HL-60 (cell line): ENCODE measurements around the gene MSI2.

Source experiments
- DNase-seq, 2 experiments: peaks; one replicate each; pipeline ENCODE4 v3.0.0-alpha.2; 2010 to 2020; ENCODE audit warnings: low read depth in 1 of 2, low spot score in 1 of 2
- H3K27ac ChIP-seq: fragments of 250-450 bp; sonication (Bioruptor Pico); replicated peaks from 2 replicates; pipeline ENCODE4 v1.5.1; 2020; ENCODE audit warnings: mild to moderate bottlenecking, moderate library complexity
- H3K27me3 ChIP-seq: fragments of 250-450 bp; sonication (Bioruptor Pico); 2 replicates; pipeline ENCODE4 v1.5.1; 2021; ENCODE audit warnings: mild to moderate bottlenecking, moderate library complexity; ENCODE audit not compliant: insufficient read depth, poor library complexity, severe bottlenecking
- H3K4me3 ChIP-seq: replicated peaks from 2 replicates; pipeline ENCODE4 v1.5.1; 2011; ENCODE audit warnings: mild to moderate bottlenecking, control low read depth, low read length; ENCODE audit not compliant: insufficient read depth
- CTCF ChIP-seq: IDR thresholded peaks from one replicate; pipeline ENCODE4 v1.5.1; 2011; ENCODE audit warnings: low read length, control low read depth, inconsistent platforms; ENCODE audit not compliant: insufficient read depth
- GABPA ChIP-seq: IDR thresholded peaks from 2 replicates; pipeline ENCODE4 v1.6.1; 2012; ENCODE audit warnings: low read depth
- POLR2AphosphoS5 ChIP-seq: IDR thresholded peaks from 2 replicates; pipeline ENCODE4 v1.6.1; 2012; ENCODE audit warnings: low read depth
- SPI1 ChIP-seq: IDR thresholded peaks from 2 replicates; pipeline ENCODE4 v1.6.1; 2012; ENCODE audit warnings: low read depth, mild to moderate bottlenecking, borderline replicate concordance
- TF ChIP-seq, protein P1 (sequence below): IDR thresholded peaks from 2 replicates; pipeline ENCODE4 v1.6.1; 2012; ENCODE audit warnings: low read depth; ENCODE audit not compliant: insufficient replicate concordance

MSI2 gene

GRCh38 chr17:57260325-57261083 is 4.2 kb downstream of the MSI2 start:
- H3K27me3 ChIP-seq = no peaks in the 10 kb centered on the region
- TF ChIP-seq CTCF (no peak), GABPA (no peak), SPI1 (no peak), POLR2AphosphoS5 (no peak)
- TF ChIP-seq, protein P1, sequence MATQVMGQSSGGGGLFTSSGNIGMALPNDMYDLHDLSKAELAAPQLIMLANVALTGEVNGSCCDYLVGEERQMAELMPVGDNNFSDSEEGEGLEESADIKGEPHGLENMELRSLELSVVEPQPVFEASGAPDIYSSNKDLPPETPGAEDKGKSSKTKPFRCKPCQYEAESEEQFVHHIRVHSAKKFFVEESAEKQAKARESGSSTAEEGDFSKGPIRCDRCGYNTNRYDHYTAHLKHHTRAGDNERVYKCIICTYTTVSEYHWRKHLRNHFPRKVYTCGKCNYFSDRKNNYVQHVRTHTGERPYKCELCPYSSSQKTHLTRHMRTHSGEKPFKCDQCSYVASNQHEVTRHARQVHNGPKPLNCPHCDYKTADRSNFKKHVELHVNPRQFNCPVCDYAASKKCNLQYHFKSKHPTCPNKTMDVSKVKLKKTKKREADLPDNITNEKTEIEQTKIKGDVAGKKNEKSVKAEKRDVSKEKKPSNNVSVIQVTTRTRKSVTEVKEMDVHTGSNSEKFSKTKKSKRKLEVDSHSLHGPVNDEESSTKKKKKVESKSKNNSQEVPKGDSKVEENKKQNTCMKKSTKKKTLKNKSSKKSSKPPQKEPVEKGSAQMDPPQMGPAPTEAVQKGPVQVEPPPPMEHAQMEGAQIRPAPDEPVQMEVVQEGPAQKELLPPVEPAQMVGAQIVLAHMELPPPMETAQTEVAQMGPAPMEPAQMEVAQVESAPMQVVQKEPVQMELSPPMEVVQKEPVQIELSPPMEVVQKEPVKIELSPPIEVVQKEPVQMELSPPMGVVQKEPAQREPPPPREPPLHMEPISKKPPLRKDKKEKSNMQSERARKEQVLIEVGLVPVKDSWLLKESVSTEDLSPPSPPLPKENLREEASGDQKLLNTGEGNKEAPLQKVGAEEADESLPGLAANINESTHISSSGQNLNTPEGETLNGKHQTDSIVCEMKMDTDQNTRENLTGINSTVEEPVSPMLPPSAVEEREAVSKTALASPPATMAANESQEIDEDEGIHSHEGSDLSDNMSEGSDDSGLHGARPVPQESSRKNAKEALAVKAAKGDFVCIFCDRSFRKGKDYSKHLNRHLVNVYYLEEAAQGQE = no peak
- no peak overlapping the region for H3K4me3 ChIP-seq
- DNase-seq = no peak
- H3K27ac ChIP-seq = no peak overlapping the region

- DNase-seq = no peak
- no peak overlapping the region for H3K4me3 ChIP-seq
- TF ChIP-seq SPI1 (no peak), POLR2AphosphoS5 (no peak)
- no peak overlapping the region for H3K27ac ChIP-seq
- no peaks in the 10 kb centered on the region for H3K27me3 ChIP-seq
Observed at GRCh38 chr17:57261084-57261461, 4.8 kb downstream of the MSI2 start.

- Histone ChIP-seq H3K27ac (no peak overlapping the region), H3K27me3 (no peaks in the 10 kb centered on the region), H3K4me3 (no peak overlapping the region)
- no peak for DNase-seq
- TF ChIP-seq CTCF (no peak), GABPA (no peak), SPI1 (no peak), POLR2AphosphoS5 (no peak)
- TF ChIP-seq, protein P1 = no peak
Observed at GRCh38 chr17:57262557-57262956, 6.2 kb downstream of the MSI2 start.

DNA sequence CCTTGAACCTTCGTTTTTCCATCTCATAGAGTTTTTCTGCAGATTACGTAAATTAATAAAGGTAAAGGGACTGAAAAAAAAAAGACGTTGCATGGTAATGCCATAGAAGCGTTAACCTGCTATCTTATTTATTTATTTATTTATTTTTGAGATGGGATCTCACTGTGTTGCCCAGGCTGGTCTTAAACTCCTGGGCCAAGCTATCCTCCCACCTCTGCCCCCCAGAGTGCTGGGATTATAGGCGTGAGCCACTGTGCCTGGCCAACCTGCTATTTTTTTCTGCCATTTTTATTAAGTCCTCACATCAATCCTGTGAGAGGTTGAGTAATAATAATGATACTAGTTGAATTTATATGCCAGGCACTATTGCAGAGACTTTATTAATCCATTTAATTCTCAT is 7.9 kb downstream of the MSI2 start:
- Histone ChIP-seq H3K27ac (no peak overlapping the region), H3K4me3 (no peak overlapping the region), H3K27me3 (no peaks in the 10 kb centered on the region)
- TF ChIP-seq POLR2AphosphoS5 (no peak), SPI1 (no peak), GABPA (no peak), CTCF (no peak)
- TF ChIP-seq, protein P1 = no peak
- no peak for DNase-seq
